Measurements from ENCODE around the gene LRRC23. TPM values are rescaled to one million over a fixed set of nuclear protein-coding genes. Genes with fewer than 3 reads are reported as not detected.

LRRC23 gene
- total RNA-seq, 4 donors from 2014 or later: 2.3 to 5.9 (median 4.8) TPM

DNA sequence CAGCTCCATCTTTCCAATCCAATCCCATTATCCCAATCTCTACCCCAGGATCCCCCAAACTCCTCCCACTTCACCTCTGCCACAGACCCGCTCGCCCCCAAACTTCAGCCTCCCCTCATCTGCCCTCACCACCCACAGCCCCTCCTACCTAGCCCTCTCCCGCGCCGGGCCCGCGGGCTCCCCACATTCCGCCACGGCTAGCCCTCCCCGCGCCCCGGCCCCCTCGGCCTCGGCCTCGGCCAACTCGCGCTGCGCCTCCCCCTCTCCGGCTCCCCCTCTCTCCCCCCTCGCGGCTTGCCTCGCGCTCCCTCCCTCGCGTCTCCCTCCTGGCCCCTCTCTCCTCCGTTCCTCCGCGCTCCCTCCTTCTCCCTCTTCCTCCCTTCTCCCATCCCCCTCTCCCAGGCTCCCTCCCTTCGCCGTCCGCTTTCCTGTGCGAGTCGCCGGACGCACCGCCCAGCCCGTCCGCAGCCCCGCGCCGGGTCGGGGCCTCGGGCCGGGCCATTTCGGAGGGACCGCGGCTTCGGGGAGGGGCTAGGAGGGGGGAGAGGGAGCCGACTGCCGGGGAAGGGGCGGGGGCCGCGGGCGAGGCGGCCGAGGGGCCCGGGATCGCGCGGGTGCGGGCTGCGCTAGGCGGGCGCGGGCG, 22.9 kb downstream of the LRRC23 start, which contains the start of gene ATN1:
TSS of gene ATN1 (plus strand) at position 581 of the 643 bp plus-strand sequence. CDS start 6,043 bp downstream, outside the sequence.
- peaks cover 0 to 6% (median 0%) of the 10 kb centered on the region in 3 donors for H3K36me3 ChIP-seq
- DNase-seq: no peak
- 0 to 2% methylated on average over 23 to 28 of the region's 66 CpGs for WGBS, 2 donors
- intact Hi-C loops (cut with DNase I): loop anchor here (10.0 kb wide), 1 partner anchor 53 kb away; the partner anchor contains the start of gene SPSB2
- TF ChIP-seq POLR2A (IDR thresholded peaks at IDR 0.05) (peak in 2 of 4 donors; percentile 30 to 48), CTCF (IDR thresholded peaks at IDR 0.05) (no peak)
- H3K27ac ChIP-seq: peak within 1 kb of the TSS; percentile 91 to 99 (median 98)
- no peaks in the 10 kb centered on the region for H3K27me3 ChIP-seq
- H3K4me1 ChIP-seq: peaks cover 53 to 81% (median 56%) of the 10 kb centered on the region in 3 donors
- peak within 1 kb of the TSS; percentile 80 to 96 (median 84) for H3K4me3 ChIP-seq
- no peaks in the 10 kb centered on the region for H3K9me3 ChIP-seq

DNA sequence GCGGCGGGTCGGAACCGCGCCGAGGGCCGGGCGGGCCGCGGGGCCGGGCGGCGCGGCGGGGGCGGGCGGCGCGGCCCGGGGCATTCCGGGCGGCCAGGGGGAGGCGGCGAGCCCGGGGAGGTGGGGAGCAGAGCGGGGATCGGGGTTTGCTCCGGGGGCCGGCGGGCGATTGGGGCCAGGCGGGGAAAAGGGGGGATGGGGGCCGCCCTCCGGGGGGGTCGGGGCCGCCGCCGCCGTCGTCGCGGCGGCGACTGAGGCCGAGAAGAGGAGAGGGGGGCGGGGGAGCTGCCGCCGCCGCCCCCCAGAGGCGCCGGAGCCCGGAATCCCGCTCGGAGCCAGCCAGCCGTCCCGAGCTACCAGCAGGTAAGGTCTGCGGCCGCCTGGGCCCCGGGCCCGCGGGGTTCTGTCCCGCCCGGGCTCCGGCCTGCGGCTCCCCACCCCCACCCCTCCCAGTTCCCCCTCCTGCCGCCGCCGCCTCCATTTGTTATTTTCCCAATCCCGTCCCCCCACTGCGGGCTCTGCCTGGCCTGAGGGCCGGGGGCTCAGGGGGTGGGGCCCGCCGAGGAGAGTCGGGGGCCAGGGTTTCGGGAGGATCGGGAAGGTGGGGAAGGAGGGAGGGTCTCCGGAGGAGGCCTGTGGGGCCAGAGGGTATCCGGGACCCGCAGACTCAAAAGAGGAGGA, 23.5 kb downstream of the LRRC23 start:
- Histone ChIP-seq H3K4me1 (peaks cover 56 to 88% (median 60%) of the 10 kb centered on the region in 3 donors), H3K9me3 (no peaks in the 10 kb centered on the region)

DNA sequence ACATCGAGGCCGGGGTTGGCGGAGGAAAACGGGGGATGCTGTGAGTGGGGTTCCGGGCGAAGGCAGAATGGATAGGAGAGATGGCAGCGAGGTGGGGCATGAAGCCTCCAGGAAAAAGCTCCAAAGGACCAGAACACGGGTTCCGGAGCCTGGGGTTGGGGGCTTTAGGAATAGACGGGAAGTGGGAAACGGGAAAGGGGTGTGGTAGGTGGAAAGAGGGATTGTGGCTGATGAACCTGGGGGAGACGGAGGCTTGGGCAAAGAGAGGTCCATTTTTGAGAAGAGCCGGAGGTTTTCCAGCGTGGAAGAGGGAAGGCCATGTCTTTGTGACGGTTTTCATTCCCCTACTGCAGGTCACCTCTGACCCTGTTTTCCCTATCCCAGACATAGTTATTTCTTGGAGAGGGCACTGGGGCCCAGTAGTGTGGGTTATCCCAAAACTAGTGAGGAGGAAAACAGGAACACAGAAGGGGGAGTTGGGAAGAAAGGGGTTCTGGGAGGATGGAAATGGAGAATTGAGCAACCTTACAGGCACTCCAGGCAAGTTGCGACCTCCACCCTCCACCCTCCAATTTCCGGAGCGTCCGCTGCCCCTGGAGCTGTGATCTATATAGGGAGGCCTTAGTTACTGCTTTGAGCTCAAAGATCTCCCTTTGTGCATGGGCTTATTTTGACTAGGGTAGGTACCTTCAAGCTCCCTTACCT, 24.2 kb downstream of the LRRC23 start:
- peak in 1 of 4 donors; percentile 2 for TF ChIP-seq POLR2A (IDR thresholded peaks at IDR 0.05)
- no peak for TF ChIP-seq CTCF (IDR thresholded peaks at IDR 0.05)
- Histone ChIP-seq H3K4me3 (peak overlapping the region; percentile 80 to 96 (median 84)), H3K36me3 (peaks cover 0 to 7% (median 2%) of the 10 kb centered on the region in 3 donors), H3K4me1 (peaks cover 54 to 92% (median 67%) of the 10 kb centered on the region in 3 donors), H3K9me3 (no peaks in the 10 kb centered on the region), H3K27ac (peak overlapping the region; percentile 91 to 99 (median 98)), H3K27me3 (no peaks in the 10 kb centered on the region)
- WGBS, 2 donors: 10 to 14% methylated on average over 19 of the region's 19 CpGs
- no peak for DNase-seq
- intact Hi-C loops (cut with DNase I): loop anchor here (10.0 kb wide), 1 partner anchor 54 kb away; the partner anchor contains the start of gene SPSB2

More for the DNA sequence above, 23.5 kb downstream of the LRRC23 start:
- H3K36me3 ChIP-seq: peaks cover 0 to under 1% (median 0%) of the 10 kb centered on the region in 3 donors
- H3K27me3 ChIP-seq: no peaks in the 10 kb centered on the region
- H3K4me3 ChIP-seq: peak overlapping the region; percentile 80 to 96 (median 84)
- 0% methylated on average over 3 to 6 of the region's 79 CpGs for WGBS, 2 donors
- H3K27ac ChIP-seq: peak overlapping the region; percentile 91 to 99 (median 98)
- intact Hi-C loops (cut with DNase I): loop anchor here (10.0 kb wide), 1 partner anchor 53 kb away; the partner anchor contains the start of gene SPSB2
- DNase-seq: no peak
- no peak for TF ChIP-seq CTCF (IDR thresholded peaks at IDR 0.05)

DNA sequence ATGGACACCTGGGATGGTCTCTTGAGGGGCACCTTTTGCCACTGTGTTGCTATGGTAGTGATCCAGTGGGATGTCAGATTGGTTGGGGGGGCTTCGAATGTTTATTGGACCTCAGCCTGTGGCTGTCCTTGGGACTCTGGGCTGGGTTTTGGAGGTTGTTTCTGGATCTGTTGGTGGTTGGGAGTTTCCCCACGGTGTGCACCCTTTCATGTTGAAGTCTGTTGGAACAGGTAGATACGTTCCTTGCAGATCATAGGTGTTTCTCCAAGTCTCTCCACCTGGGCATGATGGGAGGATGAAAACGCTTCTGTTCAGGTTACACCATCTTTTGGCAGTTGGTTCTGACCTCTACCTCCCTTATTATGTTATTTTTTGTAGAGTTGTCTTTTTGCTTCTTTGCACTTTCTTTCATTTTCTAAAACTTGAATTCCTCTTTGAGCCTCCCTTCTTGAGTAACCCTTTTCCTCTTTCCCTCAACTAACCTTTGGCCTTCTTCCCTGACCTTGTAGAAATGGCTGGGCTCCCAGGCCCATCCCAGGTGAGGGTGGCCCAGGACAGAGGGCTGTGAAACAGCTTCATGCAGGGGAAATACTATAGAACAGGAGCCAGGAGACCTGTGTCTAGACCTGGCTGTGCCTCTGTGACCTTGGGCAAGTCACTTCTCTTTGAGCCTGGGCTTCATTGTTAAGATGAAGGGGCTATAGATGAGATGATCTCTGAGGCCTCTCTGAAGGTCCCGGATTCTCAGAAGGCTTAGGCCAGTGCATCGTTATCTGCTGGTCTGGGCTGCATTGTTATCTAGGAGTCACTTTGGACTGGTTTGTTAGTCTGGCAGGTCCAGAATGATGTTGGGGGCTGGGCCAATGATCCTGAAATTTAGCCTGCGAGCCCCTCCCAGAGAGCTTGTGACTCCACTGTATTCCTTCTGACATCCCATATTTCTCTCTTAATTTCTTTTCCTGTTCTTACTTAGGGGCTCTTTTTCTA, 25.1 kb downstream of the LRRC23 start:
- Histone ChIP-seq H3K4me1 (peaks cover 45 to 92% (median 63%) of the 10 kb centered on the region in 3 donors), H3K4me3 (peak overlapping the region; percentile 80 to 96 (median 84)), H3K9me3 (no peaks in the 10 kb centered on the region), H3K36me3 (peaks cover 0 to 16% (median 9%) of the 10 kb centered on the region in 3 donors), H3K27me3 (no peaks in the 10 kb centered on the region), H3K27ac (peak overlapping the region; percentile 91 to 99 (median 98))
- DNase-seq: no peak
- intact Hi-C loops (cut with DNase I): loop anchor here (10.0 kb wide), 1 partner anchor 55 kb away; the partner anchor contains the start of gene SPSB2
- WGBS, 2 donors: 33 to 35% methylated on average over 6 to 7 of the region's 7 CpGs
- TF ChIP-seq POLR2A (IDR thresholded peaks at IDR 0.05): no peak
- peak in 1 of 6 experiments; percentile 8 for TF ChIP-seq CTCF (IDR thresholded peaks at IDR 0.05)
